Stimulated activated effector memory CD8-positive, alpha-beta T cell treated with anti-CD3 and anti-CD28 coated beads, Interleukin-12 subunit alpha, Interleukin-12 subunit beta, amount 100 ng/mL, for 72 hours (primary cell): Measurements from ENCODE around the gene TTLL8.
A peak's percentile ranks its signal among the peaks of the same experiment; 100 is the strongest.

Experiments
- ATAC-seq: fragments of 150-1000 bp; cut with Tn5 transposase; 2 replicates; pipeline ENCODE4 v1.10.0; 2021
- DNase-seq, 2 donors: peaks; one replicate each; pipeline ENCODE4 v3.0.0; 2021 to 2022; ENCODE audit warnings: low spot score in 2 of 2
- H3K27ac Mint-ChIP-seq: one replicate; pipeline ENCODE4 v1.8.0; 2022; ENCODE audit warnings: mild to moderate bottlenecking, mixed read lengths
- H3K36me3 Mint-ChIP-seq: one replicate; pipeline ENCODE4 v1.8.0; 2022; ENCODE audit warnings: mild to moderate bottlenecking, mixed read lengths
- H3K4me1 Mint-ChIP-seq: one replicate; pipeline ENCODE4 v1.8.0; 2022; ENCODE audit warnings: mixed read lengths
- H3K4me3 Mint-ChIP-seq: one replicate; pipeline ENCODE4 v1.8.0; 2022; ENCODE audit warnings: mild to moderate bottlenecking, mixed read lengths
- H3K9me3 Mint-ChIP-seq: one replicate; pipeline ENCODE4 v1.8.0; 2022; ENCODE audit warnings: mixed read lengths

Gene TTLL8

GRCh38 chr22:50030297-50031188 is 27.6 kb downstream of the TTLL8 start:
- Mint-ChIP-seq H3K9me3 (no peaks in the 10 kb centered on the region), H3K36me3 (no peaks in the 10 kb centered on the region), H3K4me1 (peaks cover 28% of the 10 kb centered on the region), H3K4me3 (peak overlapping the region; percentile 23), H3K27ac (no peak overlapping the region)
- ATAC-seq (peak; percentile 88), DNase-seq (peak; percentile 70 to 92)

- DNase-seq (no peak), ATAC-seq (peak; percentile 75)
- H3K36me3 Mint-ChIP-seq = no peaks in the 10 kb centered on the region
- peak overlapping the region; percentile 41 for H3K4me3 Mint-ChIP-seq
- no peak overlapping the region for H3K27ac Mint-ChIP-seq
- H3K4me1 Mint-ChIP-seq = peaks cover 26% of the 10 kb centered on the region
- no peaks in the 10 kb centered on the region for H3K9me3 Mint-ChIP-seq
Observed at GRCh38 chr22:50027639-50028537, 30.2 kb downstream of the TTLL8 start.

- ATAC-seq = no peak
- H3K36me3 Mint-ChIP-seq = no peaks in the 10 kb centered on the region
- H3K27ac Mint-ChIP-seq = no peak overlapping the region
- DNase-seq = no peak
- H3K4me3 Mint-ChIP-seq = no peak overlapping the region
- no peaks in the 10 kb centered on the region for H3K9me3 Mint-ChIP-seq
- H3K4me1 Mint-ChIP-seq = peaks cover 26% of the 10 kb centered on the region
Observed at GRCh38 chr22:50025993-50026392, 32.1 kb downstream of the TTLL8 start.

- DNase-seq (no peak), ATAC-seq (no peak)
- no peak overlapping the region for H3K27ac Mint-ChIP-seq
- H3K4me1 Mint-ChIP-seq = peaks cover 9% of the 10 kb centered on the region
- no peaks in the 10 kb centered on the region for H3K36me3 Mint-ChIP-seq
- H3K4me3 Mint-ChIP-seq = no peak overlapping the region
- H3K9me3 Mint-ChIP-seq = no peaks in the 10 kb centered on the region
Observed at GRCh38 chr22:50022171-50022819, 35.8 kb downstream of the TTLL8 start.

GRCh38 chr22:50020606-50021005 is 37.5 kb downstream of the TTLL8 start:
- Mint-ChIP-seq H3K4me1 (peaks cover 9% of the 10 kb centered on the region), H3K36me3 (no peaks in the 10 kb centered on the region), H3K4me3 (no peak overlapping the region), H3K9me3 (no peaks in the 10 kb centered on the region), H3K27ac (no peak overlapping the region)
- no peak for DNase-seq
- ATAC-seq = no peak

GRCh38 chr22:50019316-50019715 is 38.8 kb downstream of the TTLL8 start:
- Mint-ChIP-seq H3K4me1 (peaks cover 2% of the 10 kb centered on the region), H3K9me3 (no peaks in the 10 kb centered on the region), H3K27ac (peak overlapping the region; percentile 23), H3K36me3 (no peaks in the 10 kb centered on the region), H3K4me3 (peak overlapping the region; percentile 73)
- DNase-seq (no peak), ATAC-seq (peak; percentile 29)

GRCh38 chr22:50018608-50019285 is 39.4 kb downstream of the TTLL8 start:
- Mint-ChIP-seq H3K4me1 (peaks cover 6% of the 10 kb centered on the region), H3K4me3 (peak overlapping the region; percentile 73), H3K36me3 (no peaks in the 10 kb centered on the region), H3K27ac (peak overlapping the region; percentile 23), H3K9me3 (no peaks in the 10 kb centered on the region)
- ATAC-seq (peak; percentile 71), DNase-seq (no peak)

GRCh38 chr22:50017701-50018224 is 40.3 kb downstream of the TTLL8 start:
- Mint-ChIP-seq H3K9me3 (no peaks in the 10 kb centered on the region), H3K4me1 (peaks cover 6% of the 10 kb centered on the region), H3K36me3 (no peaks in the 10 kb centered on the region), H3K27ac (peak overlapping the region; percentile 23), H3K4me3 (peak overlapping the region; percentile 73)
- ATAC-seq (no peak), DNase-seq (no peak)

GRCh38 chr22:50016988-50017700 is 41.0 kb downstream of the TTLL8 start:
- peak overlapping the region; percentile 23 for H3K27ac Mint-ChIP-seq
- H3K4me3 Mint-ChIP-seq = peak overlapping the region; percentile 73
- peaks cover under 1% of the 10 kb centered on the region for H3K36me3 Mint-ChIP-seq
- ATAC-seq (peak; percentile 86), DNase-seq (peak; percentile 75 to 88)
- peaks cover 7% of the 10 kb centered on the region for H3K4me1 Mint-ChIP-seq
- no peaks in the 10 kb centered on the region for H3K9me3 Mint-ChIP-seq

- H3K4me3 Mint-ChIP-seq = peak overlapping the region; percentile 73
- peaks cover 14% of the 10 kb centered on the region for H3K4me1 Mint-ChIP-seq
- DNase-seq = no peak
- no peak for ATAC-seq
- H3K9me3 Mint-ChIP-seq = no peaks in the 10 kb centered on the region
- H3K36me3 Mint-ChIP-seq = peaks cover 7% of the 10 kb centered on the region
- peak overlapping the region; percentile 23 for H3K27ac Mint-ChIP-seq
Observed at GRCh38 chr22:50016308-50016987, 41.6 kb downstream of the TTLL8 start.

GRCh38 chr22:50015451-50016307 is 42.4 kb downstream of the TTLL8 start:
- DNase-seq (no peak), ATAC-seq (no peak)
- no peak overlapping the region for H3K27ac Mint-ChIP-seq
- H3K4me1 Mint-ChIP-seq = peaks cover 19% of the 10 kb centered on the region
- H3K9me3 Mint-ChIP-seq = no peaks in the 10 kb centered on the region
- H3K4me3 Mint-ChIP-seq = peak overlapping the region; percentile 73
- H3K36me3 Mint-ChIP-seq = peaks cover 9% of the 10 kb centered on the region

GRCh38 chr22:50014655-50015401 is 43.3 kb downstream of the TTLL8 start:
- no peaks in the 10 kb centered on the region for H3K9me3 Mint-ChIP-seq
- no peak overlapping the region for H3K27ac Mint-ChIP-seq
- H3K4me1 Mint-ChIP-seq = peaks cover 19% of the 10 kb centered on the region
- DNase-seq (no peak), ATAC-seq (no peak)
- H3K4me3 Mint-ChIP-seq = peak overlapping the region; percentile 41
- peaks cover 9% of the 10 kb centered on the region for H3K36me3 Mint-ChIP-seq
